Osteocyte (in vitro differentiated cells): Measurements from ENCODE around the gene CCDC136. TPM values are rescaled to one million over a fixed set of nuclear protein-coding genes. Genes with fewer than 3 reads are reported as not detected.

Experiments used
- total RNA-seq: library from RNA; stranded (reverse); gene quantifications from 2 replicates; pipeline ENCODE4 v1.2.1, GENCODE V29; 2021

CCDC136 gene
- total RNA-seq, 1 donor from 2014 or later: 13.3 TPM

Other genes with a start within 250 kb of the CCDC136 start
- 3.9 TPM in 2 replicates for gene GARIN1A, start 119.7 kb upstream of the CCDC136 start, total RNA-seq
- gene CALU, start 52.6 kb upstream of the CCDC136 start, total RNA-seq: 516 and 530 TPM in 2 replicates
- not detected in 2 replicates for gene OPN1SW, start 16.2 kb upstream of the CCDC136 start, total RNA-seq
- 26.9 and 28.6 TPM in 2 replicates for gene FLNC, start 38.4 kb downstream of the CCDC136 start, total RNA-seq
- 161 and 162 TPM in 2 replicates for gene ATP6V1F, start 70.9 kb downstream of the CCDC136 start, total RNA-seq
- 0.55 and 0.70 TPM in 2 replicates for gene KCP, start 118.7 kb downstream of the CCDC136 start, total RNA-seq
- 0.24 TPM in 1 of 2 replicates, not detected in the other for gene IRF5, start 146.0 kb downstream of the CCDC136 start, total RNA-seq